ENCODE results near the gene BCAM. TPM values are rescaled to one million over a fixed set of nuclear protein-coding genes. Genes with fewer than 3 reads are reported as not detected.

Gene BCAM
- total RNA-seq, 1 experiment from 2014 or later, result 78.7 TPM

DNA sequence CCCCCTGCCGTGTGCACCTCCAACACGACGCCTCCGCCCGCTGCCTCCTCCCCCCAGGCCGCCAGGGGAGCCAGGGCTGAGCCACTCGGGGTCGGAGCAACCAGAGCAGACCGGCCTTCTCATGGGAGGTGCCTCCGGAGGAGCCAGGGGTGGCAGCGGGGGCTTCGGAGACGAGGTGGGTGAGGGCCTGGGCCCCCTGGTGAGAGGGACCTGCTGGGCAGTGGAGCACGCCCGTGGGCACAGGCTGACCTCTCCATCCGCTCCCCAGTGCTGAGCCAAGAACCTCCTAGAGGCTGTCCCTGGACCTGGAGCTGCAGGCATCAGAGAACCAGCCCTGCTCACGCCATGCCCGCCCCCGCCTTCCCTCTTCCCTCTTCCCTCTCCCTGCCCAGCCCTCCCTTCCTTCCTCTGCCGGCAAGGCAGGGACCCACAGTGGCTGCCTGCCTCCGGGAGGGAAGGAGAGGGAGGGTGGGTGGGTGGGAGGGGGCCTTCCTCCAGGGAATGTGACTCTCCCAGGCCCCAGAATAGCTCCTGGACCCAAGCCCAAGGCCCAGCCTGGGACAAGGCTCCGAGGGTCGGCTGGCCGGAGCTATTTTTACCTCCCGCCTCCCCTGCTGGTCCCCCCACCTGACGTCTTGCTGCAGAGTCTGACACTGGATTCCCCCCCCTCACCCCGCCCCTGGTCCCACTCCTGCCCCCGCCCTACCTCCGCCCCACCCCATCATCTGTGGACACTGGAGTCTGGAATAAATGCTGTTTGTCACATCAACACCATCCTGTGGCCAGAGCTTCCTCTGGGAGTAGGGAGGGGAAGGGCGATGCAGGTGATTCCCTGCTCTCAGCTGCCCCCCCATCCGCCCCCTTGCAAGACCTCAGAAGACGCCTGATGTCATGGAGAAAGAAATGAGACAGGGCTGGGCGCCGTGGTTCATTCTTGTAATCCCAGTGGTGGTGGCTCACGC, 12.0 kb downstream of the BCAM start:
- H3K27me3 ChIP-seq (ENCODE audit: insufficient read depth, low read length), result no peaks in the 10 kb centered on the region
- no peaks in the 10 kb centered on the region for H4K20me1 ChIP-seq (ENCODE audit: insufficient read depth)
- ATAC-seq (no peak; the same call in 1 of the 2 replicates), DNase-seq (ENCODE audit: low read depth, low spot score) (no peak)
- ChIA-PET POLR2A (no interaction called here), RAD21 (ENCODE audit: low non-redundant PET in 1 of 2, low total read pairs in 2 of 2, uncharacterized antibody in 2 of 2, unreplicated experiment in 2 of 2) (no interaction called here), CTCF (no interaction called here)
- H3K4me3 ChIP-seq (replicated peaks in 1 of 2; ENCODE audit: low read depth in 1 of 2, low read length in 2 of 2), result no peak overlapping the region
- H3K36me3 ChIP-seq (ENCODE audit: control insufficient read depth in 1 of 2, insufficient read depth in 2 of 2, low read length in 2 of 2), result no peaks in the 10 kb centered on the region; a peak in 1 of 4 replicates
- H3K9me2 ChIP-seq (ENCODE audit: insufficient read depth), result no peaks in the 10 kb centered on the region
- no peaks in the 10 kb centered on the region for H3K79me2 ChIP-seq (ENCODE audit: insufficient read depth, low read length)
- no peak overlapping the region for H3K9ac ChIP-seq (ENCODE audit: low read length)
- H3K4me2 ChIP-seq (ENCODE audit: low read length), result no peak overlapping the region
- intact Hi-C loops (cut with micrococcal nuclease), result no loop called here
- no peak overlapping the region for H3K27ac ChIP-seq (ENCODE audit: low read depth, low read length)
- BruUV-seq (replicated peaks), result no TSS peak
- H2AFZ ChIP-seq (ENCODE audit: low read depth, low read length, poor library complexity, severe bottlenecking), result no peak overlapping the region
- H3K9me3 ChIP-seq (ENCODE audit: control insufficient read depth in 1 of 2, insufficient read depth in 1 of 2, low read depth in 1 of 2, low read length in 2 of 2), result no peaks in the 10 kb centered on the region
- H3K4me1 ChIP-seq (ENCODE audit: control insufficient read depth in 1 of 2, insufficient read depth in 2 of 2, low read length in 2 of 2), result no peaks in the 10 kb centered on the region
- TF ChIP-seq CBX3 (IDR thresholded peaks at IDR 0.05; ENCODE audit: low read depth) (no peak), JUND (IDR thresholded peaks at IDR 0.05) (no peak), RAD21 (IDR thresholded peaks at IDR 0.05; ENCODE audit: low read depth) (no peak), REST (IDR thresholded peaks at IDR 0.05; ENCODE audit: low read depth) (no peak)

- ChIA-PET POLR2A (interaction anchor here (0.8 kb wide), 1 partner anchor 13 kb away, joined by 3 read pairs; the partner anchor contains the start of gene BCAM), RAD21 (ENCODE audit: low non-redundant PET in 1 of 2, low total read pairs in 2 of 2, uncharacterized antibody in 2 of 2, unreplicated experiment in 2 of 2) (no interaction called here), CTCF (no interaction called here)
- BruUV-seq (replicated peaks), result no TSS peak
- intact Hi-C loops (cut with micrococcal nuclease), result no loop called here
- no peak for ATAC-seq
- Histone ChIP-seq H3K9me2 (ENCODE audit: insufficient read depth) (no peaks in the 10 kb centered on the region), H3K4me3 (replicated peaks in 1 of 2; ENCODE audit: low read depth in 1 of 2, low read length in 2 of 2) (no peak overlapping the region), H3K27me3 (ENCODE audit: insufficient read depth, low read length) (no peaks in the 10 kb centered on the region), H2AFZ (ENCODE audit: low read depth, low read length, poor library complexity, severe bottlenecking) (no peak overlapping the region), H3K4me1 (ENCODE audit: control insufficient read depth in 1 of 2, insufficient read depth in 2 of 2, low read length in 2 of 2) (peaks cover 0 to 3% of the 10 kb centered on the region in 2 experiments; a peak in 1 of 4 replicates), H3K9ac (ENCODE audit: low read length) (no peak overlapping the region), H4K20me1 (ENCODE audit: insufficient read depth) (no peaks in the 10 kb centered on the region), H3K79me2 (ENCODE audit: insufficient read depth, low read length) (no peaks in the 10 kb centered on the region), H3K27ac (ENCODE audit: low read depth, low read length) (no peak overlapping the region), H3K9me3 (ENCODE audit: control insufficient read depth in 1 of 2, insufficient read depth in 1 of 2, low read depth in 1 of 2, low read length in 2 of 2) (no peaks in the 10 kb centered on the region), H3K4me2 (ENCODE audit: low read length) (no peak overlapping the region), H3K36me3 (ENCODE audit: control insufficient read depth in 1 of 2, insufficient read depth in 2 of 2, low read length in 2 of 2) (no peaks in the 10 kb centered on the region; a peak in 1 of 4 replicates)
- no peak for DNase-seq (ENCODE audit: low read depth, low spot score)
- TF ChIP-seq ZNF274 (IDR thresholded peaks at IDR 0.05; ENCODE audit: low read depth, low read length) (no peak), CBX3 (IDR thresholded peaks at IDR 0.05; ENCODE audit: low read depth) (no peak), SIN3A (IDR thresholded peaks at IDR 0.05; ENCODE audit: low read depth) (no peak), TCF7L2 (IDR thresholded peaks at IDR 0.05; ENCODE audit: borderline replicate concordance, extremely low read depth, insufficient read depth, insufficient read length) (no peak), ZFX (IDR thresholded peaks at IDR 0.05) (no peak), YY1 (IDR thresholded peaks at IDR 0.05; ENCODE audit: extremely low read depth, insufficient replicate concordance, low read depth, low read length) (no peak), FOSL1 (IDR thresholded peaks at IDR 0.05; ENCODE audit: low read depth) (no peak), EZH2 (IDR thresholded peaks at IDR 0.05) (no peak), EZH2phosphoT487 (IDR thresholded peaks at IDR 0.05; ENCODE audit: borderline replicate concordance) (no peak), ELF1 (IDR thresholded peaks at IDR 0.05; ENCODE audit: borderline replicate concordance, low read depth) (no peak), SRF (IDR thresholded peaks at IDR 0.05; ENCODE audit: low read depth) (no peak), JUND (IDR thresholded peaks at IDR 0.05) (no peak)
- TF ChIP-seq, protein P1, sequence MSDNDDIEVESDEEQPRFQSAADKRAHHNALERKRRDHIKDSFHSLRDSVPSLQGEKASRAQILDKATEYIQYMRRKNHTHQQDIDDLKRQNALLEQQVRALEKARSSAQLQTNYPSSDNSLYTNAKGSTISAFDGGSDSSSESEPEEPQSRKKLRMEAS (IDR thresholded peaks at IDR 0.05), result no peak
Measured at GRCh38 chr19:44822177-44822576, 13.3 kb downstream of the BCAM start.

Measured in HCT116 (cell line).